IMR-90 (cell line): ENCODE data around the gene VPS11.

Experiments used
- CTCF ChIP-seq: conservative IDR thresholded peaks from 2 replicates; pipeline ENCODE4 v1.5.1; 2012; ENCODE audit warnings: mild to moderate bottlenecking, low read depth, low read length, improper control_type of control experiment
- MAFK ChIP-seq: IDR thresholded peaks from 2 replicates; pipeline ENCODE4 v1.6.1; 2012; ENCODE audit warnings: low read depth, low read length, improper control_type of control experiment

- TF ChIP-seq CTCF (no peak), MAFK (peak; percentile 9; the same call in 1 of the 2 replicates)
Measured at GRCh38 chr11:119095066-119095880, 27.7 kb downstream of the VPS11 start.
